Measurements from ENCODE around the gene MBD1.

DNA sequence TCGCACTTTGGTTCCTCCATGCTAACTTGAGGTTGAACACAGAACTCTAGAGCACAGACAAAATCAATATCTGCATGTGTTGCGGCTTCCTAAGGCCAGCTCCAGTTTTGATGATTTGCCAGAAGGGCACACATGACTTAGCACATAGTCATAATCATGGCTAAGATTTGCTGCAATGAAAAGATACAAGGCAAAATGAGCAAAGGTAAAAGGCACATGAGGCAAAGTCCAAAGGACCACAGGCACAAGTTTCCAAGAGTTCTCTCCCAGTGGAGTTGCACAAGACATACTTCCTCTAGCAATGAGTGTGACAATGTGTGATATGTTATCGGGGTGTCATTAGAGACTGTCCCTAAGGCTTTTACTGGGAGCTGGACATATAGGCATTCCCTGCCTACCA is 30.3 kb upstream of the MBD1 start:
- TF ChIP-seq POLR2A (IDR thresholded peaks at IDR 0.05), result no peak
- TF ChIP-seq, protein P1, sequence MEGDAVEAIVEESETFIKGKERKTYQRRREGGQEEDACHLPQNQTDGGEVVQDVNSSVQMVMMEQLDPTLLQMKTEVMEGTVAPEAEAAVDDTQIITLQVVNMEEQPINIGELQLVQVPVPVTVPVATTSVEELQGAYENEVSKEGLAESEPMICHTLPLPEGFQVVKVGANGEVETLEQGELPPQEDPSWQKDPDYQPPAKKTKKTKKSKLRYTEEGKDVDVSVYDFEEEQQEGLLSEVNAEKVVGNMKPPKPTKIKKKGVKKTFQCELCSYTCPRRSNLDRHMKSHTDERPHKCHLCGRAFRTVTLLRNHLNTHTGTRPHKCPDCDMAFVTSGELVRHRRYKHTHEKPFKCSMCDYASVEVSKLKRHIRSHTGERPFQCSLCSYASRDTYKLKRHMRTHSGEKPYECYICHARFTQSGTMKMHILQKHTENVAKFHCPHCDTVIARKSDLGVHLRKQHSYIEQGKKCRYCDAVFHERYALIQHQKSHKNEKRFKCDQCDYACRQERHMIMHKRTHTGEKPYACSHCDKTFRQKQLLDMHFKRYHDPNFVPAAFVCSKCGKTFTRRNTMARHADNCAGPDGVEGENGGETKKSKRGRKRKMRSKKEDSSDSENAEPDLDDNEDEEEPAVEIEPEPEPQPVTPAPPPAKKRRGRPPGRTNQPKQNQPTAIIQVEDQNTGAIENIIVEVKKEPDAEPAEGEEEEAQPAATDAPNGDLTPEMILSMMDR (IDR thresholded peaks at IDR 0.05), result no peak

All from right lobe of liver (tissue), 4 donors.